GM23338 (cell line): Measurements from ENCODE around the gene IDUA. TPM values are rescaled to one million over a fixed set of nuclear protein-coding genes. Genes with fewer than 3 reads are reported as not detected.

Experiments used
- ATAC-seq: fragments of 200-7000 bp; cut with Tn5 transposase; 3 replicates; pipeline ENCODE4 v1.9.1; 2020
- DNase-seq: peaks from one replicate; pipeline ENCODE4 v3.0.0-alpha.2; 2015; ENCODE audit warnings: low spot score
- H2AFZ ChIP-seq: fragments of 200-600 bp; sonication (generic); 2 replicates; pipeline ENCODE4 v1.8.0; 2016; ENCODE audit warnings: antibody characterized with exemption, mild to moderate bottlenecking, moderate library complexity
- H3F3A ChIP-seq: fragments of 200-600 bp; sonication (generic); replicated peaks from 2 replicates; pipeline ENCODE4 v1.8.0; 2017; ENCODE audit warnings: antibody characterized with exemption, mixed run types, low read depth
- H3K27ac ChIP-seq: fragments of 200-600 bp; sonication (generic); 2 replicates; pipeline ENCODE4 v1.6.1; 2016; ENCODE audit warnings: low read depth
- H3K27me3 ChIP-seq: fragments of 200-600 bp; sonication (generic); 2 replicates; pipeline ENCODE4 v1.8.0; 2016; ENCODE audit warnings: mild to moderate bottlenecking, mixed run types, moderate library complexity; ENCODE audit not compliant: insufficient read depth
- H3K36me3 ChIP-seq: fragments of 200-600 bp; sonication (generic); 2 replicates; pipeline ENCODE4 v1.8.0; 2016; ENCODE audit warnings: mild to moderate bottlenecking; ENCODE audit not compliant: insufficient read depth
- H3K4me1 ChIP-seq: fragments of 200-600 bp; sonication (generic); 2 replicates; pipeline ENCODE4 v1.8.0; 2016; ENCODE audit warnings: mild to moderate bottlenecking, moderate library complexity; ENCODE audit not compliant: insufficient read depth
- H3K4me2 ChIP-seq: fragments of 200-600 bp; sonication (generic); 2 replicates; pipeline ENCODE4 v1.7.1; 2017; ENCODE audit warnings: mixed run types
- H3K4me3 ChIP-seq: fragments of 200-600 bp; sonication (generic); 2 replicates; pipeline ENCODE4 v1.6.1; 2016; ENCODE audit warnings: mixed run types
- H3K79me2 ChIP-seq: fragments of 200-600 bp; sonication (generic); replicated peaks from 2 replicates; pipeline ENCODE4 v1.8.0; 2017; ENCODE audit warnings: mild to moderate bottlenecking; ENCODE audit not compliant: insufficient read depth
- H3K9me2 ChIP-seq: fragments of 200-600 bp; sonication (generic); 2 replicates; pipeline ENCODE4 v1.8.0; 2017; ENCODE audit not compliant: insufficient read depth
- H4K20me1 ChIP-seq: fragments of 200-600 bp; sonication (generic); replicated peaks from 2 replicates; pipeline ENCODE4 v1.8.0; 2017; ENCODE audit warnings: mild to moderate bottlenecking; ENCODE audit not compliant: insufficient read depth
- H3K27ac Mint-ChIP-seq: 2 replicates; pipeline ENCODE4 v1.8.0; 2020; ENCODE audit warnings: inconsistent platforms, mild to moderate bottlenecking, moderate library complexity, mixed read lengths
- H3K27me3 Mint-ChIP-seq: 3 replicates; pipeline ENCODE4 v1.8.0; 2022; ENCODE audit warnings: low read depth, mild to moderate bottlenecking, moderate library complexity, mixed read lengths, inconsistent platforms; ENCODE audit not compliant: insufficient read depth, poor library complexity
- H3K36me3 Mint-ChIP-seq: 3 replicates; pipeline ENCODE4 v1.8.0; 2021; ENCODE audit warnings: low read depth, mild to moderate bottlenecking, inconsistent platforms, moderate library complexity, mixed read lengths
- H3K4me1 Mint-ChIP-seq: 3 replicates; pipeline ENCODE4 v1.8.0; 2020; ENCODE audit warnings: mild to moderate bottlenecking, inconsistent platforms, mixed read lengths
- H3K4me3 Mint-ChIP-seq: 3 replicates; pipeline ENCODE4 v1.8.0; 2021; ENCODE audit warnings: moderate library complexity, mild to moderate bottlenecking, inconsistent platforms, mixed read lengths
- H3K9me3 Mint-ChIP-seq: 3 replicates; pipeline ENCODE4 v1.8.0; 2020; ENCODE audit warnings: moderate library complexity, mild to moderate bottlenecking, inconsistent platforms, mixed read lengths
- CREB1 ChIP-seq: fragments of 250-450 bp; sonication (Bioruptor Pico); IDR thresholded peaks from 2 replicates; pipeline ENCODE4 v1.5.0; 2020; ENCODE audit warnings: low read depth, mild to moderate bottlenecking, moderate library complexity
- ETS1 ChIP-seq: IDR thresholded peaks from 2 replicates; pipeline ENCODE4 v1.6.1; 2016; ENCODE audit warnings: antibody characterized with exemption
- EZH2 ChIP-seq: fragments of 200-600 bp; sonication (generic); IDR thresholded peaks from one replicate; pipeline ENCODE4 v1.8.0; 2017; ENCODE audit warnings: antibody characterized with exemption, mild to moderate bottlenecking, low read depth; ENCODE audit not compliant: unreplicated experiment
- EZH2phosphoT487 ChIP-seq: fragments of 200-600 bp; sonication (generic); IDR thresholded peaks from one replicate; pipeline ENCODE4 v1.8.1; 2018; ENCODE audit warnings: antibody characterized with exemption; ENCODE audit not compliant: unreplicated experiment
- POLR2AphosphoS5 ChIP-seq: IDR thresholded peaks from 2 replicates; pipeline ENCODE4 v1.6.1; 2016; ENCODE audit warnings: antibody characterized with exemption, low read depth
- STAT1 ChIP-seq: IDR thresholded peaks from one replicate; pipeline ENCODE4 v1.6.1; 2016; ENCODE audit warnings: antibody characterized with exemption; ENCODE audit not compliant: unreplicated experiment
- ZNF114 ChIP-seq: fragments of 250-450 bp; sonication (Bioruptor Pico); IDR thresholded peaks from 2 replicates; pipeline ENCODE4 v1.5.0; 2020; ENCODE audit warnings: mild to moderate bottlenecking, moderate library complexity
- ZNF331 ChIP-seq: fragments of 250-450 bp; sonication (Bioruptor Pico); IDR thresholded peaks from 2 replicates; pipeline ENCODE4 v1.5.0; 2020; ENCODE audit warnings: low read depth, mild to moderate bottlenecking, moderate library complexity
- polyA plus RNA-seq: library from polyadenylated mRNA; unstranded; fragments of >200 nt; fragmentation: Nextera tagmentation; extraction: Ambion mirVana; gene quantifications from 2 replicates; pipeline ENCODE4 v1.2.1, GENCODE V29; 2016
- total RNA-seq: library from RNA; depleted of rRNA; stranded (reverse); fragments of >200 nt; shearing (Covaris generic); gene quantifications from 2 replicates; pipeline ENCODE4 v1.2.3, GENCODE V29; 2014
- TF ChIP-seq, protein P1 (sequence below), 2 experiments: fragments of 200-600 bp in 1 of 2; sonication (generic) in 1 of 2; conservative IDR thresholded peaks; 2 replicates each; pipeline versions ENCODE4 v1.5.1 to v1.6.1; 2016 to 2017; ENCODE audit warnings: antibody characterized with exemption in 2 of 2, low read depth in 2 of 2, mild to moderate bottlenecking in 2 of 2, moderate library complexity in 1 of 2

IDUA gene
- total and polyA plus RNA-seq, 2 experiments from 2014 or later = 1.3 to 6.1 TPM

- H3K36me3 Mint-ChIP-seq = no peaks in the 10 kb centered on the region
- no peaks in the 10 kb centered on the region for H3K9me3 Mint-ChIP-seq
- no peak for TF ChIP-seq CREB1
- TF ChIP-seq, protein P1, sequence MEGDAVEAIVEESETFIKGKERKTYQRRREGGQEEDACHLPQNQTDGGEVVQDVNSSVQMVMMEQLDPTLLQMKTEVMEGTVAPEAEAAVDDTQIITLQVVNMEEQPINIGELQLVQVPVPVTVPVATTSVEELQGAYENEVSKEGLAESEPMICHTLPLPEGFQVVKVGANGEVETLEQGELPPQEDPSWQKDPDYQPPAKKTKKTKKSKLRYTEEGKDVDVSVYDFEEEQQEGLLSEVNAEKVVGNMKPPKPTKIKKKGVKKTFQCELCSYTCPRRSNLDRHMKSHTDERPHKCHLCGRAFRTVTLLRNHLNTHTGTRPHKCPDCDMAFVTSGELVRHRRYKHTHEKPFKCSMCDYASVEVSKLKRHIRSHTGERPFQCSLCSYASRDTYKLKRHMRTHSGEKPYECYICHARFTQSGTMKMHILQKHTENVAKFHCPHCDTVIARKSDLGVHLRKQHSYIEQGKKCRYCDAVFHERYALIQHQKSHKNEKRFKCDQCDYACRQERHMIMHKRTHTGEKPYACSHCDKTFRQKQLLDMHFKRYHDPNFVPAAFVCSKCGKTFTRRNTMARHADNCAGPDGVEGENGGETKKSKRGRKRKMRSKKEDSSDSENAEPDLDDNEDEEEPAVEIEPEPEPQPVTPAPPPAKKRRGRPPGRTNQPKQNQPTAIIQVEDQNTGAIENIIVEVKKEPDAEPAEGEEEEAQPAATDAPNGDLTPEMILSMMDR (conservative IDR thresholded peaks at IDR 0.05; ENCODE audit: low read depth in 2 of 2) = no peak
- no peak for TF ChIP-seq EZH2phosphoT487
- no peak for TF ChIP-seq ETS1
- TF ChIP-seq STAT1 = no peak
- TF ChIP-seq EZH2 = no peak
- peaks cover 13% of the 10 kb centered on the region for H3K4me1 Mint-ChIP-seq
- no peak for DNase-seq
- Histone ChIP-seq H3K4me3 (no peak overlapping the region), H4K20me1 (no peaks in the 10 kb centered on the region), H3K27ac (no peak overlapping the region), H3K4me2 (no peak overlapping the region), H3K4me1 (no peaks in the 10 kb centered on the region), H3K27me3 (no peaks in the 10 kb centered on the region), H3K9me2 (no peaks in the 10 kb centered on the region), H3K79me2 (no peaks in the 10 kb centered on the region), H3K36me3 (no peaks in the 10 kb centered on the region), H2AFZ (no peak overlapping the region), H3F3A (no peaks in the 10 kb centered on the region)
- no peak overlapping the region for H3K27ac Mint-ChIP-seq
- no peak overlapping the region for H3K4me3 Mint-ChIP-seq
- ATAC-seq = no peak
- H3K27me3 Mint-ChIP-seq = peaks cover 11% of the 10 kb centered on the region
Observed at GRCh38 chr4:1040344-1041146, 53.7 kb downstream of the IDUA start.

- Mint-ChIP-seq H3K9me3 (no peaks in the 10 kb centered on the region), H3K4me1 (peaks cover 13% of the 10 kb centered on the region), H3K36me3 (no peaks in the 10 kb centered on the region), H3K27ac (0 out of 2 replicates have a peak overlapping the region, but pooled peaks have one; percentile 65), H3K27me3 (peaks cover 12% of the 10 kb centered on the region), H3K4me3 (no peak overlapping the region; the same call in 2 of the 3 replicates)
- no peaks in the 10 kb centered on the region for H3K36me3 ChIP-seq
- H3K79me2 ChIP-seq = no peaks in the 10 kb centered on the region
- ATAC-seq = peak; percentile 28
- no peak overlapping the region for H3K4me2 ChIP-seq
- H3K27me3 ChIP-seq = no peaks in the 10 kb centered on the region
- no peaks in the 10 kb centered on the region for H3K4me1 ChIP-seq
- H3K27ac ChIP-seq = no peak overlapping the region
- no peak overlapping the region for H3K4me3 ChIP-seq
- no peaks in the 10 kb centered on the region for H3K9me2 ChIP-seq
- H4K20me1 ChIP-seq = no peaks in the 10 kb centered on the region
- no peaks in the 10 kb centered on the region for H3F3A ChIP-seq
- DNase-seq = no peak
- H2AFZ ChIP-seq = peak overlapping the region; percentile 85
- TF ChIP-seq STAT1 (no peak), ZNF114 (CRISPR knock-in tag) (no peak), ZNF331 (CRISPR knock-in tag) (no peak), CREB1 (no peak), POLR2AphosphoS5 (no peak), EZH2 (no peak)
- TF ChIP-seq, protein P1 (conservative IDR thresholded peaks at IDR 0.05; ENCODE audit: low read depth in 2 of 2) = no peak
Observed at GRCh38 chr4:1041147-1041935, 54.5 kb downstream of the IDUA start.
